CD4-positive, alpha-beta T cell treated with Interleukin-17A for 4 hours (primary cell): ENCODE measurements around the gene NWD2.
"Not testable (repeated sequence)": the region's sequence is repeated elsewhere in the genome, so short reads cannot be mapped to it uniquely, and the experiment has no call there.

ENCODE experiments used
- DNase-seq: peaks from one replicate; pipeline ENCODE4 v3.0.0-alpha.2; 2020; ENCODE audit warnings: mixed read lengths

NWD2 gene

GRCh38 chr4:37400241-37400881 lies 155.8 kb downstream of the NWD2 start:
- DNase-seq: no peak

- not testable (repeated sequence) for DNase-seq
These were observed 163.6 kb downstream of the NWD2 start for GRCh38 chr4:37407938-37408826.

DNA sequence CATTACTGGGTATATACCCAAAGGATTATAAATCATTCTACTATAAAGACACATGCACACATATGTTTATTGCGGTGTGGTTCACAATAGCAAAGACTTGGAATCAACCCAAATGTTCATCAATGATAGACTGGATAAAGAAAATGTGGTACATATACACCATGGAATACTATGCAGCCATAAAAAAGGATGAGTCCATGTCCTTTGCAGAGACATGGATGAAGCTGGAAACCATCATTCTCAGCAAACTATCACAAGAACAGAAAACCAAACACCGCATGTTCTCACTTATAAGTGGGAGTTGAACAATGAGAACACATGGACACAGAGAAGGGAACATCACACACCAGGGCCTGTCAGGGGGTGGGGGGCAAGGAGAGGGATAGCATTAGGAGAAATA lies 169.1 kb downstream of the NWD2 start:
- DNase-seq: not testable (repeated sequence)

DNA sequence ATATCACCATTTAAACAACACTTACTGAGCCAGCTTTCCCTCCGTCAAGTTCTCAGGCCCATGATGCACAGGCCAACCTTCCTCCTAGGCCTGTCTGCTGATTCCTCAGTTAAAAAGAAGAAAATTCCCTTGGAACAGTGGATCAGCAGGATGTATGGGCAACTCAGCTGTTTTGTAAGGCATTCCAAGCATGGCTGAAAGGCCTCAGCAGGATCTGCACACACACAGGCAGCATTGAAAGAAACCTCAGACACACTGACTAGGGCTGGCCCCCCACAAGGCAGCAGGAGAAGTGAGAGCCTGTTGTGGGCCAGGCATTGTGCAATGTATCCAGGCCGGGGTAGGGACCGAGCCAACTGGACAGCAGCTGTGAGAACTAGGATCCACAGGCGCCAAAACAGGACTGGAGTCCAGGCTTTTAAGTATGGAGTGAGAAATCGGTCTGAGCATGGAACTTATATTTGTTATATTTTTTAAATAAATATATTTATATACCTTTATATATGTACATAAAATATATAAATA lies 171.4 kb downstream of the NWD2 start:
- DNase-seq: no peak

DNA sequence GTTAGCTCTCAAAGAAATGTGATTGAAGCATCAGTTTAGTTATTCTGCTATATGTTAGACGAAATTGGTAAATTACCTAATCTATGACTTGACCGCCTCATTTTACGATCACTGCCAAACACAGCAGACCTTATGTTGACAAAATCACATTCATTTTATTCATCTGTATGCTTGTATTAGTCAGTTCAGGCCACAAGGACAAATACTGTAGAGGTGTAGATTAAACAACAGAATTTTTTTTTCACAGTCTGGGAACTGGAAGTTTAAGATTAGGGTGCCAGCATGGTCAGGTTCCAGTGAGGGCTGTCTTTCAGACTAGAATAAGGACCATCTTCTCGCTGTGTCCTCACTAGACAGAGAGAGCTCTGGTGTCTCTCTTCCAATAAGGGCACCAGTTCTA lies 177.1 kb downstream of the NWD2 start:
- DNase-seq: no peak

DNA sequence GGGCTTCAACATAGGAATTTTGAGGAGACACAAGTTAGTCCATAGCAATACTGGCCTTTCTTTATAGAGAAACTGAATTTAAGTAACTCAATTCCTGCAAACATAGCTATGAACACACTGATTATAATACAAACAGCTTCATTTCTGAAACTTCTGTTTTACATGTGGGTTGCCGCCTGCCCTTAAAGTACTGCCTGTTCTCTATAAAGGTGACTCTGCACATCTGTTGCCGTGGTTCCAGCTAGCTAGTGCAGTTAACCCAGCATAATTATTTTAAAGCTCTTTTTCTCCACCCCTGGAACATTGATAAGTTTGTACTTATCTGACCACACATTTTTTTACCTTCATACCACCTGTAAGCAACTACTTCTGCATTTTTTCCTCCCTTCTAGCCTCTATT lies 177.6 kb downstream of the NWD2 start:
- no peak for DNase-seq

DNA sequence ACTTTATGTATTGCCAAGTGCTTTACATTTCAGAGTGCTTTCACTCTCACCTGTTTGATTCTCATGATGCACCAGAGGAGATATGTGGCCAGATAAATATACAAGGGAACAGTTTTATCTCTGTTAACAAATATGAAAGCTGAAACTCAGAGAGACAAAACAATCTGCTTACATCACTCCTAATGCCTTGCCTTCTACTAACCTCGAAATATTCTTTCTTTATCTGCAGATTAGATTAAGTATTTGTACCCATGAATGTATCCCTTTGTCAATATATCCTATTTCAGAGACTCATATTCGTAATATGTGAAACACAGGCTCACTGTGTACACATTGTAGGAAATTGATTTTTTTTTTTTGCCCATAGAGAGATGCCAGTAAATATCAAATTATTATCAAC lies 178.1 kb downstream of the NWD2 start:
- no peak for DNase-seq

DNA sequence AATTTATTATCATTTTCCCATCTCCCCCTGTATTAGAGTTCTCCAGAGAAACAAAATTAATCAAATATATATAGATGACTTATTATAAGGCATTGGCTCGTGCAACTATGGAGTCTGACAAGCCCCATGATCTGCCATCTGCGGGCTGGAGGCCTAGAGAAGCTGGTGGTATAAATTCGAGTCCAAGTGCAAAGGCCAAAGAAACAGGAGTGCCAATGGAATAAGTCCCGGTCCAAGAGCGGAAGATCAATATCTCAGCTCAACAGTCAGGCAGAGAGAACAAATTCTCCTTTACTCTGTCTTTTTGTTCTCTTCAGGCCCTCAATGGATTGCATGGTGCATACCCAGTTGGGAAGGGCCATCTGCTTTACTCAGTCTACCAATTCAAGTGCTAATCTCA lies 178.8 kb downstream of the NWD2 start:
- DNase-seq: no peak

DNA sequence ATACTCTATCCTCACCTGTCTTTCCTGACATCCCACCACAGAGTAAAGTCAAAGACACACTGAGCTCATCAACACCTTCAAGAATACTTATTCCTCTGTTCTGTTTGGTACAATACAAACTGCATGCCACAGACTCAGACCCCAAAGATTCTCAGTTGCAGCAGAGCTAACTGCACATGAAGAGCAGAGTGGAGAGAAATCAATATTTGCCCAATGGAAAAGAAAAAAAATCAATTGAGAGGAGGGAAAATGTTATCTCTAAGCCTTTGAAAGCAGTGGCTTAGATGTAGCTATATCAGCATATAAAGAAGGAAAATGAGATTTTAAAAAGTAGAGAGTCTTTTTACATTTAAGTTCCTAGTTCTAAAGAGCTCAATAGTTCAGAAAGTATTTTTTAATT lies 180.2 kb downstream of the NWD2 start:
- no peak for DNase-seq

DNA sequence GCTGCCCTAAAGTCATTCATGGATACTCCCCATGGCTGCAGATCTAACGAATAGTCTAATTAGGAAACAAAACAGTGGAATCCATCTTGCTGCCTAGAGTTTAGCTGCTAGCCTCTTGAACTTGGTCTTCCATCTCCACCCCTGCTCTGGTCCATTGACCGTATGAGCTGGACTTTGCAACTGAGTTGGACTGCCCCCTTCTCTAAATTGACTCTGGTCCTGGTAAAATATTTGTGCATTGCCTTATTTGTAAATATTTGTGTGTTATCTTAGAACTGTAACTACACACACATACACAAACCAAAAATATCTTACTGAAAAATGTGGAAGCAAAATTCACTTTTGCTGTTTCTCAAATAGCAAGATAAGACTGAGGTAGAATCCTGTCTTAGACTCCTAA lies 181.3 kb downstream of the NWD2 start:
- DNase-seq: no peak

DNA sequence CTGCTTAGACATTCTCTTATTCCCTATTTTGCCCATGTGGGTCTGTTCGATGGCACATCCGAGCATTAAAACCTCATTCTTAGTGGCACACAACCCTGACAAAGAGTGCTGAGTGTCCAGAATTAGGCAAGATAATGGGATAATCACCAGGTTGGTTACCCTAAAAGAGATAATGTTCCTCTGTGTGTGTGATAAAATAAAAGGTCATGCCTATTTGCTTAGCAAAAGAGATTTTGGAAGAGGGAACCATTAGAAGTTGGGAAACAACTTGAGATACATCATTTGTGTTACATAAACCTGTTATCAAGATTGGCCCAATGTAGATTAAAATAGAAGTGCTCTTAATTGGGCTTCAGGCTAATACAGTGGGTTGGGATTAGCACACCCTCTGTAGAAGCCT lies 182.7 kb downstream of the NWD2 start:
- no peak for DNase-seq

GRCh38 chr4:37429906-37430305 lies 185.4 kb downstream of the NWD2 start:
- no peak for DNase-seq

GRCh38 chr4:37430718-37431416 lies 186.3 kb downstream of the NWD2 start:
- DNase-seq: no peak

DNA sequence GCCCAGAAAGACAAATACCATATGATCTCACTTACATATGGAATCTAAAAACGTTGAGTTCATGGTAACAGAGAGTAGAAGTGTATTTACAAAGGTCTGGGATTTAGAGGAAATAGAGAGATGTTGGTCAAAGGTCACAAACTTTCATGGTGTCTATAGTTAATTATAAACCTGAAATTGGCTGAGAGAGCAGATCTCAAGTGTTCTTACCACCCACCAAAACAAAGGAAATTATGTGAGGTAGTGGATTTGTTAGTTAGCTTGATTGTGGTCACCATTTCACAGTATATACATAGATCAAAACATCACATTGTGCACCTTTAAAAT lies 186.8 kb downstream of the NWD2 start:
- DNase-seq: no peak

- no peak for DNase-seq
These were observed 189.9 kb downstream of the NWD2 start for GRCh38 chr4:37434469-37434868.

DNA sequence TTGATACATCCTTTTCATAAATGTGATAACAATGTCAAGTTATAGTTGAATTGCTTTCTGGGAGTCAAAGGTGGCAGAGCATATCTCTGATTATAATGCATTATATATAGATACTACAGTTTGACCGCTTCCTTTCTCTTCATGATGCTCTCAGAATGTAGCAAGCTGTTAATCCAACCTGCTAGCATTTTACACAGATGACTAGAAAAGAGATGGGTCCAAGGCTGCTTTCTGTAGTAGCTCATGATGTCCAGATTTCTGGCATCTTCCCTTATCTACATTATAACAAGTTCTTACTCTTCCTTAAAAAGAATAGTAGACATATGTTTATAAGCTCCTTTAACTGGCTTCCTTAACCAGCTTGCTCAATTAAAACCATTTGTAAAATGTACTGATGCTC lies 192.0 kb downstream of the NWD2 start:
- no peak for DNase-seq

- DNase-seq: no peak
These were observed 192.6 kb downstream of the NWD2 start for GRCh38 chr4:37437163-37437562.

DNA sequence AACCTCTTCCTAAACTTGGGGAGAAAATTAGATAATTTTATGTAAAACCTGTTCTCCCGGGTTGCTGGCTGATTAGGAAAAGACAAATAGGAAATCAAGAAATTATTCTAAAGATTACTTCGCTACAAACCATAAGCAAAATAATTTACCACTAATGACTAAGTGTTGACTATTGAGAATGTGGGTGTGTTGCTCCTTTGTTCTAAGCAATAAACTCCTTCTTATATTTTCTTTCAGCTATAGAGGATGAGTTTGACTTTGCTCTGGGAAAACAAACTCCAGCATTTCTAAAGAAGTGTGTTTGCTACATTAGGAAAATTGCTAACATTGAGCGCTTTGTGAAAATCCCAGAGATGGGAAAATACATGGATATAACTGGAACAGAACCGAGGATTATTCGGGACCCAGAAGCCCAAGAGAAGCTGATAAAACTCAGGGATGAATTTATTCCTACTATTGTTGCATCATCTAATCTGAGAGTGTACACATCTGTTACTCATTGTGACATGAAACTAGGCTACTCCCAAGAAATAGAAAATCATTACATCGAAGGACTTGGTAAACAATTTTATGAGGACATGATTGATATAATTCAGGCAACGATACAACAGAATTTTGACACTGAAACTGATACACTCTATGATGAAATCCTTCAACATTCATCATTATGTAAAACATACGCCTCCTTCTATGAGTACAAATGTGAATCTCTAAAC lies 194.2 kb downstream of the NWD2 start:
- no peak for DNase-seq

GRCh38 chr4:37439809-37440474 lies 195.4 kb downstream of the NWD2 start:
- no peak for DNase-seq

GRCh38 chr4:37440501-37440900 lies 196.0 kb downstream of the NWD2 start:
- no peak for DNase-seq

GRCh38 chr4:37441231-37442061 lies 196.9 kb downstream of the NWD2 start:
- DNase-seq: no peak

DNA sequence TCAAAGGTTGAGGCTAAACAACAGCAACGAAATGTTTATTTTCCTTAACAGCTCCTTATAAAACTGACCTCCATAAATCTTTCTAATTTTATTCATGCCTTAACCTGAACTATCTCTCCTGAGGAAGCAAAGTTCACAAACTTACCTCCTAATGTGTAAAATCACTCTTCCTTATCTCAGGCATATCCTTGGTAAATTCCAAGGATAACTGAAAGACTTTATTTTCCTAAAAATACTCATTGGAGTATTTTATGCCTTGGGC lies 197.4 kb downstream of the NWD2 start:
- DNase-seq: no peak
